ENCODE measurements around the gene ANKRD9. TPM values are rescaled to one million over a fixed set of nuclear protein-coding genes. Genes with fewer than 3 reads are reported as not detected.

The ANKRD9 gene
- total and polyA plus RNA-seq, 9 of the 15 experiments (the other 6 are each of a cell fraction or from before 2014, with no cell fraction given), result 0.04 to 32.9 (median 5.3) TPM

DNA sequence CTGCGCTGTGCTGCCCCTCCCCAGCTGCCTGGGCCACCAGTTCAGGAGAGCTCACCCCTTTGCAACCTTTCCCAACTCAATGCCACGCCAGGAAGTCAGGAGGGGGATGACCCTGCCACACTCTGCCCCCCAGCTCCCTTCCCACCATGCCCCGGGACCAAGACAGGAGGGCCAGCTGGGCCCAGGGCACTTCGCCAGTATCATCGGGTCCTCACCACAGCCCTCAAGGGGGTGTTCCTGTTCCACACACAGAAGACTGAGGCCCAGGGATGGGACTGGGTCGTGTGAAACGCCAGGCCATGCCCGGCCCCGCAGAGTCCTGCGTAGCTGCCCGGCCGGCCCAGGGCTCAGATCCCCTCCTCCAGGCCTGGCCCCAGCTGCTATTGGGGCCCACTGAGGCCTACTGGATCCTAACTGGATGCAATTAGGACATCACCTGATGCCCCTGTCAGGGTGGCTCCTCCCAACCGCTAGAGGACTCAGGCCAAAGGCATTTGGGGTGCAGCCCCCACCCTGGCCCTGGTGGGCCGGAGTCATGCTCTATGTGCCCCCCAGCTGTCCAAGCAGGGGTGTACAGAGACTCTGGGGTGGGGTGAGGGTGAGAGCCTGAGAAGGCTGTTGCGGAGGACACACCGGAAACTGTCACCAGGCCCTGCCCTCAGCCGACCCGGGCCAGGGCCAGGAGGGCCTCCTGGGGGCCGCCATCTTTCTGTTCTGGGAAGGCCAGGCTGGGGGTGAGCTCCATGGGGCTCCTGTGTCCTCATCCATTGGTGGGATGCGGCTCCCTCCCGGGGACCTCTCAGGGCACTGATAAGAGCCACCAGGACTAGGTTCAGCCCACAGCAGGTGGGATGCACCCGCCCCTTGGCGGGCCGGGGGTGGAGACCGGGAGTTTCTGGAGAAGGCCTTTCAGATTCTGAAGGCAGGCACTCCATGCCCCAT is 29.3 kb upstream of the ANKRD9 start (continued):
- TF ChIP-seq, protein P1, sequence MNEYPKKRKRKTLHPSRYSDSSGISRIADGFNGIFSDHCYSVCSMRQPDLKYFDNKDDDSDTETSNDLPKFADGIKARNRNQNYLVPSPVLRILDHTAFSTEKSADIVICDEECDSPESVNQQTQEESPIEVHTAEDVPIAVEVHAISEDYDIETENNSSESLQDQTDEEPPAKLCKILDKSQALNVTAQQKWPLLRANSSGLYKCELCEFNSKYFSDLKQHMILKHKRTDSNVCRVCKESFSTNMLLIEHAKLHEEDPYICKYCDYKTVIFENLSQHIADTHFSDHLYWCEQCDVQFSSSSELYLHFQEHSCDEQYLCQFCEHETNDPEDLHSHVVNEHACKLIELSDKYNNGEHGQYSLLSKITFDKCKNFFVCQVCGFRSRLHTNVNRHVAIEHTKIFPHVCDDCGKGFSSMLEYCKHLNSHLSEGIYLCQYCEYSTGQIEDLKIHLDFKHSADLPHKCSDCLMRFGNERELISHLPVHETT (CRISPR knock-in tag; conservative IDR thresholded peaks at IDR 0.05 in 1 of 2, IDR thresholded peaks at IDR 0.05 in 1 of 2), result 0 out of 4 replicates have a peak, but pooled peaks of 1 of the 2 experiments have one; percentile 33
- TF ChIP-seq, protein P2, sequence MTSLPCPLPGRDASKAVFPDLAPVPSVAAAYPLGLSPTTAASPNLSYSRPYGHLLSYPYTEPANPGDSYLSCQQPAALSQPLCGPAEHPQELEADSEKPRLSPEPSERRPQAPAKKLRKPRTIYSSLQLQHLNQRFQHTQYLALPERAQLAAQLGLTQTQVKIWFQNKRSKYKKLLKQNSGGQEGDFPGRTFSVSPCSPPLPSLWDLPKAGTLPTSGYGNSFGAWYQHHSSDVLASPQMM (CRISPR knock-in tag; IDR thresholded peaks at IDR 0.05), result no peak
- TF ChIP-seq TBL1XR1 (IDR thresholded peaks at IDR 0.05; ENCODE audit: low read length in 2 of 2) (no peak), EWSR1 (IDR thresholded peaks at IDR 0.05; ENCODE audit: borderline replicate concordance, low read depth, partially characterized antibody) (no peak)
- TF ChIP-seq, protein P3, sequence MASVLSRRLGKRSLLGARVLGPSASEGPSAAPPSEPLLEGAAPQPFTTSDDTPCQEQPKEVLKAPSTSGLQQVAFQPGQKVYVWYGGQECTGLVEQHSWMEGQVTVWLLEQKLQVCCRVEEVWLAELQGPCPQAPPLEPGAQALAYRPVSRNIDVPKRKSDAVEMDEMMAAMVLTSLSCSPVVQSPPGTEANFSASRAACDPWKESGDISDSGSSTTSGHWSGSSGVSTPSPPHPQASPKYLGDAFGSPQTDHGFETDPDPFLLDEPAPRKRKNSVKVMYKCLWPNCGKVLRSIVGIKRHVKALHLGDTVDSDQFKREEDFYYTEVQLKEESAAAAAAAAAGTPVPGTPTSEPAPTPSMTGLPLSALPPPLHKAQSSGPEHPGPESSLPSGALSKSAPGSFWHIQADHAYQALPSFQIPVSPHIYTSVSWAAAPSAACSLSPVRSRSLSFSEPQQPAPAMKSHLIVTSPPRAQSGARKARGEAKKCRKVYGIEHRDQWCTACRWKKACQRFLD (CRISPR knock-in tag; IDR thresholded peaks at IDR 0.05), result peak; percentile 89
- TF ChIP-seq, protein P4, sequence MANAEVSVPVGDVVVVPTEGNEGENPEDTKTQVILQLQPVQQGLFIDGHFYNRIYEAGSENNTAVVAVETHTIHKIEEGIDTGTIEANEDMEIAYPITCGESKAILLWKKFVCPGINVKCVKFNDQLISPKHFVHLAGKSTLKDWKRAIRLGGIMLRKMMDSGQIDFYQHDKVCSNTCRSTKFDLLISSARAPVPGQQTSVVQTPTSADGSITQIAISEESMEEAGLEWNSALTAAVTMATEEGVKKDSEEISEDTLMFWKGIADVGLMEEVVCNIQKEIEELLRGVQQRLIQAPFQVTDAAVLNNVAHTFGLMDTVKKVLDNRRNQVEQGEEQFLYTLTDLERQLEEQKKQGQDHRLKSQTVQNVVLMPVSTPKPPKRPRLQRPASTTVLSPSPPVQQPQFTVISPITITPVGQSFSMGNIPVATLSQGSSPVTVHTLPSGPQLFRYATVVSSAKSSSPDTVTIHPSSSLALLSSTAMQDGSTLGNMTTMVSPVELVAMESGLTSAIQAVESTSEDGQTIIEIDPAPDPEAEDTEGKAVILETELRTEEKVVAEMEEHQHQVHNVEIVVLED (CRISPR knock-in tag; IDR thresholded peaks at IDR 0.05), result no peak
